T-helper 2 cell treated with Interferon-gamma antibody and Interleukin-4, amounts not matched to agents 5 μg/mL and 100 μg/mL, for 36 hours (primary cell): ENCODE data around the gene SRCIN1.

Experiments used
- DNase-seq: peaks from one replicate; pipeline ENCODE4 v3.0.0; 2021; ENCODE audit warnings: low spot score
- H3K27ac Mint-ChIP-seq: one replicate; pipeline ENCODE4 v1.8.0; 2021; ENCODE audit warnings: mild to moderate bottlenecking, mixed read lengths
- H3K27me3 Mint-ChIP-seq: one replicate; pipeline ENCODE4 v1.8.0; 2021; ENCODE audit warnings: low read depth, mixed read lengths
- H3K36me3 Mint-ChIP-seq: one replicate; pipeline ENCODE4 v1.8.0; 2021; ENCODE audit warnings: low read depth, mixed read lengths
- H3K4me1 Mint-ChIP-seq: one replicate; pipeline ENCODE4 v1.8.0; 2021; ENCODE audit warnings: low read depth, mixed read lengths
- H3K4me3 Mint-ChIP-seq: one replicate; pipeline ENCODE4 v1.8.0; 2022; ENCODE audit warnings: mild to moderate bottlenecking, moderate library complexity, mixed read lengths
- H3K9me3 Mint-ChIP-seq: one replicate; pipeline ENCODE4 v1.8.0; 2021; ENCODE audit warnings: mixed read lengths

SRCIN1 gene

DNA sequence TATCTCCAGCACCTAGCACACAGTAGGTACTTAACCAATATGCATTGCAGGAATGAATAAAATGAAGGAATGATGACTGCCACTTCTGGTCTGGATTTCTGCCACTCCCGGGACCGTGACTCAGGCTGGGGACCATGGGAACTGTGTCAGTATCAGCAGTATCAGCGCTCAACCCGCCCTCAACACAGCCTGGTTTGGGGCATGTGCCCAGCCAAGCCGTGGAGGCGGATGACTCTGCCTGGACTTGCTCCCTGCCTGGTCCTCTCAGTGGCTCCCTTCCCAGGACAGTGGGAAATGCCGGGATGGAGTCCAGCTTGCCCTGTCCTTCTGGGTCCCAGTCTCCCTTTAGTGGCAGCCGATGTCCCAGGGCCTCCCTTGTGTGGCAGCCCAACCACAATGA, 55.1 kb downstream of the SRCIN1 start:
- H3K4me1 Mint-ChIP-seq = no peaks in the 10 kb centered on the region
- no peak overlapping the region for H3K27ac Mint-ChIP-seq
- H3K36me3 Mint-ChIP-seq = no peaks in the 10 kb centered on the region
- DNase-seq = no peak
- no peak overlapping the region for H3K4me3 Mint-ChIP-seq
- peaks cover 12% of the 10 kb centered on the region for H3K27me3 Mint-ChIP-seq
- no peaks in the 10 kb centered on the region for H3K9me3 Mint-ChIP-seq

DNA sequence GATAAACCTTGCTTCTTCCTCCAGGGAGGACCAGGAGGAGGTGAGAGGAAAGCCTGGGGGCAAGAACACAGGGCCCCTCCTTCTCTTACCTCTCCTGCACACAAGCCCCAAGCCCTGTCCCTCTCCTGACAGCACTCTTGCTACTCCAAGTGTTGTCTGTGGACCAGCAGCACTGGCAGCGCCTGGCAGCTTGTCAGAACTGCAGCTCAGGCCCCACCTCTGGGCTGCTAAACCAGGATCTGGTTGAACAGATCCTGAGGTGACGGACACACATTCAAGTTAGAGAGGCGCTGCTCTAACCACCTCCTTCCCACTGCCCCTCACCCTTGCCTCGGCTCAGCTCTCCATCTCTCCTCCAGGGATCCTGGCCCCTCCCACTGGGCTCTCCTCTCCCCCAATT, 56.5 kb downstream of the SRCIN1 start:
- no peak for DNase-seq
- Mint-ChIP-seq H3K27ac (no peak overlapping the region), H3K36me3 (no peaks in the 10 kb centered on the region), H3K9me3 (no peaks in the 10 kb centered on the region), H3K4me3 (no peak overlapping the region), H3K27me3 (peaks cover 3% of the 10 kb centered on the region), H3K4me1 (no peaks in the 10 kb centered on the region)

- Mint-ChIP-seq H3K27me3 (peaks cover 2% of the 10 kb centered on the region), H3K36me3 (no peaks in the 10 kb centered on the region), H3K4me1 (no peaks in the 10 kb centered on the region), H3K4me3 (no peak overlapping the region), H3K27ac (no peak overlapping the region), H3K9me3 (no peaks in the 10 kb centered on the region)
- no peak for DNase-seq
Measured at GRCh38 chr17:38547444-38547843, 58.3 kb downstream of the SRCIN1 start.

DNA sequence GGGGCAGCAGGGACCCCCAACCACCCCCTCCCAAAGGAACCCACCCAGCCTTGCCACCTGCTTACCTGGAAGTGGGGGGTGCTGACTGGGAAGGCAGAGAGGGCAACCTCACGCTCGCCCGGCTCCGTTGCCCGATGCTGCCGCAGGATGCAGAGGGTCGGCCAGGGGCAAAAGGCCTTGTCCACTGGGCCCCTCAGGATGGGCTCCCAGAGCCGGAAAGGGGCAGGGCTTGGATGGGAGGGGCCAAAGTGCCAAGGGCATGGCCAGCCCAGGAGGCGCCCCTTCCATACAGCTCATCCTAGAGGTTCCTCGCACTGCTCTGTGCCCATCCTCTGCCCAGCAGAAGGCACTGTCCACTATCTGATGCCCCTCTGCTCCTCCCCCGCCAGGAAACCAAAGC, 59.4 kb downstream of the SRCIN1 start:
- no peak overlapping the region for H3K4me3 Mint-ChIP-seq
- no peaks in the 10 kb centered on the region for H3K36me3 Mint-ChIP-seq
- H3K27me3 Mint-ChIP-seq = peaks cover 2% of the 10 kb centered on the region
- no peaks in the 10 kb centered on the region for H3K9me3 Mint-ChIP-seq
- H3K27ac Mint-ChIP-seq = no peak overlapping the region
- H3K4me1 Mint-ChIP-seq = no peaks in the 10 kb centered on the region
- no peak for DNase-seq

GRCh38 chr17:38545531-38546225, 60.1 kb downstream of the SRCIN1 start:
- no peak overlapping the region for H3K27ac Mint-ChIP-seq
- no peaks in the 10 kb centered on the region for H3K36me3 Mint-ChIP-seq
- no peaks in the 10 kb centered on the region for H3K9me3 Mint-ChIP-seq
- H3K4me1 Mint-ChIP-seq = no peaks in the 10 kb centered on the region
- peaks cover 2% of the 10 kb centered on the region for H3K27me3 Mint-ChIP-seq
- no peak overlapping the region for H3K4me3 Mint-ChIP-seq
- no peak for DNase-seq

- no peak for DNase-seq
- Mint-ChIP-seq H3K27me3 (peaks cover 2% of the 10 kb centered on the region), H3K27ac (no peak overlapping the region), H3K4me1 (no peaks in the 10 kb centered on the region), H3K36me3 (no peaks in the 10 kb centered on the region), H3K4me3 (no peak overlapping the region), H3K9me3 (no peaks in the 10 kb centered on the region)
Measured at GRCh38 chr17:38544839-38545209, 60.9 kb downstream of the SRCIN1 start.

GRCh38 chr17:38544175-38544838, 61.4 kb downstream of the SRCIN1 start:
- H3K36me3 Mint-ChIP-seq = no peaks in the 10 kb centered on the region
- H3K27me3 Mint-ChIP-seq = no peaks in the 10 kb centered on the region
- H3K4me1 Mint-ChIP-seq = no peaks in the 10 kb centered on the region
- H3K9me3 Mint-ChIP-seq = no peaks in the 10 kb centered on the region
- H3K27ac Mint-ChIP-seq = no peak overlapping the region
- DNase-seq = no peak
- H3K4me3 Mint-ChIP-seq = no peak overlapping the region

DNA sequence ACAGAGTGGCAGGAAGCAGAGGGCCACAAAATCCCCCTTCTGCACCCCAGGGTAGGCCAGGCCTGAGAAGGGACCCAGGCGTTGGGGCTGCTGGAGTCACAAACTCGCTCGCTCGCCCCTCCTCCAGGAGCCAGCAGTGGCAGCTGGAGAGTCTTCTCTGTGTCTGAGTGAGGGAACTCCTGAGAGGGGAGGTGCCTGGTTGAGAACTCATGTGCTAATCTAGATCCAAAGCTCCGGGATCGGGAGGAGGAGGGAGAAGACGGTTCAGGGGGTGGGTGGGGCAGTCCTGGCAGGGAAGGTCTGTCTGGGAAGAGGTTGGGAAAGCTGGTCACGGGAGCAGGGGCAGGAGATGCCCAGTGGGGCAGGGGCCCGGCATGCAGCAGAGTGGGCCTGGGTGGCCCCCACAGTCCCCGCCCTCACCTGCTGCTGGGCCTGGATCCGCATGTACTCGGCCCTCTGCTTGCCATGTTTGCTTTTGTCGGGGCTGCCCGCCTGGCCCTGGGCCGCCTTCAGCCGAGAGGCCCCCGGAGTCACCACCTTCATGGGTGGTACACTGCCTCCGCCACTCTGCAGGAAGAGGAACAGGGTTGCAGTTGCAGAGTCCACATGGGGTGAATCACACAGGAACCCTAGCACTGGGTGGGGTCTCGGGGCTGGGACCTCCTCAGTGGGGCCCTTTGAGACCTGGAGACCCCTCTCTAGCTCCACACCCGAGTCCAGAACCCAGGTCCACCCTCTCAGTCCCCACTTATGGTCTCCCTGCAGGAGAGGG, 62.2 kb downstream of the SRCIN1 start:
- Mint-ChIP-seq H3K36me3 (no peaks in the 10 kb centered on the region), H3K27ac (no peak overlapping the region), H3K4me3 (no peak overlapping the region), H3K27me3 (no peaks in the 10 kb centered on the region), H3K4me1 (no peaks in the 10 kb centered on the region), H3K9me3 (no peaks in the 10 kb centered on the region)
- DNase-seq = no peak

- H3K27me3 Mint-ChIP-seq = no peaks in the 10 kb centered on the region
- no peak overlapping the region for H3K4me3 Mint-ChIP-seq
- no peak for DNase-seq
- H3K9me3 Mint-ChIP-seq = no peaks in the 10 kb centered on the region
- H3K4me1 Mint-ChIP-seq = no peaks in the 10 kb centered on the region
- H3K36me3 Mint-ChIP-seq = no peaks in the 10 kb centered on the region
- no peak overlapping the region for H3K27ac Mint-ChIP-seq
Measured at GRCh38 chr17:38542286-38542685, 63.5 kb downstream of the SRCIN1 start.

- Mint-ChIP-seq H3K9me3 (no peaks in the 10 kb centered on the region), H3K36me3 (no peaks in the 10 kb centered on the region), H3K27ac (no peak overlapping the region), H3K4me3 (no peak overlapping the region), H3K27me3 (no peaks in the 10 kb centered on the region), H3K4me1 (no peaks in the 10 kb centered on the region)
- DNase-seq = no peak
Measured at GRCh38 chr17:38541281-38541680, 64.5 kb downstream of the SRCIN1 start.

GRCh38 chr17:38540514-38541045, 65.2 kb downstream of the SRCIN1 start:
- no peak for DNase-seq

DNA sequence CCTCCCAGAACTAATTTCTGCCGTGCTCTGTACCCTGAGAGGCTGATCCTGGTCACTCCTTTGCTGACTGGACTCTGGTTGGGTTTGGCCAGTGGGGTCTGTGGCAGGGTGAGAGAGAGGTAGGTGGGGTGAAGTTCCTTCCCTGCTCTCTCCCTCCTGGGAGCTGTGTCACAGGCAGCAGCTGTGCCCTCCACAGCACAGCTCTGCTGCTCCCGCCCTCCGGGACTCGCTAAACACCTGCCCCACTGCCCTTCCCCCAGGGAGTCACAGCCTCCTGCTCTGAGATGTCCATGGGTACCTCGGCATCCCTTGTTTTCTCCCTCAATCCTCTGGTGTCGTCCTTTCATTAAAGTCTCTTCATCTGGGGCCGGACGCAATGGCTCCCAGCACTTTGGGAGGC, 66.4 kb downstream of the SRCIN1 start:
- no peak for DNase-seq
- Mint-ChIP-seq H3K4me1 (no peaks in the 10 kb centered on the region), H3K27me3 (peaks cover 3% of the 10 kb centered on the region), H3K4me3 (no peak overlapping the region), H3K9me3 (no peaks in the 10 kb centered on the region), H3K36me3 (no peaks in the 10 kb centered on the region), H3K27ac (no peak overlapping the region)

More at GRCh38 chr17:38540514-38541045, 65.2 kb downstream of the SRCIN1 start:
- Mint-ChIP-seq H3K9me3 (no peaks in the 10 kb centered on the region), H3K4me3 (no peak overlapping the region), H3K36me3 (no peaks in the 10 kb centered on the region), H3K4me1 (no peaks in the 10 kb centered on the region), H3K27me3 (peaks cover 3% of the 10 kb centered on the region), H3K27ac (no peak overlapping the region)

- H3K9me3 Mint-ChIP-seq = no peaks in the 10 kb centered on the region
- H3K4me3 Mint-ChIP-seq = no peak overlapping the region
- H3K27me3 Mint-ChIP-seq = peaks cover 3% of the 10 kb centered on the region
- H3K27ac Mint-ChIP-seq = no peak overlapping the region
- no peak for DNase-seq
- H3K4me1 Mint-ChIP-seq = no peaks in the 10 kb centered on the region
- H3K36me3 Mint-ChIP-seq = no peaks in the 10 kb centered on the region
Measured at GRCh38 chr17:38538906-38539305, 66.8 kb downstream of the SRCIN1 start.

DNA sequence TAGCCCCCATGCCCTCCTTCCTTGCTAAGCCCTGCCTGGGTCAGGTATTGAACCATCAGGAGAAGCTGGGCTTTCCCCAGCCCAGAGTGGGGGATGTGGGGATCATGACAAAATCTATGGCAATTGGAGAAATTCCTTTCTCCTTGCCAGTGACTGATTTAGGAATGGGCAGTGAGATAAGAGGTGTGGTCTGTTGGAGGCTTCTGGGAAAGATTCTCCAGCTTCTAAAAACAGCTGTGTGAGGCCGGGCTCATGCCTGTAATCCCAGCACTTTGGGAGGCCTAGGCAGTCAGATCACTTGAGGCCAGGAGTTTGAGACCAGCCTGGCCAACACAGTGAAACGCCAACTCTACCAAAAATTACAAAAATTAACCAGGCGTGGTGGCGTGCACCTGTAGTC, 69.1 kb downstream of the SRCIN1 start:
- H3K4me1 Mint-ChIP-seq = no peaks in the 10 kb centered on the region
- DNase-seq = no peak
- no peak overlapping the region for H3K27ac Mint-ChIP-seq
- peaks cover 3% of the 10 kb centered on the region for H3K27me3 Mint-ChIP-seq
- no peaks in the 10 kb centered on the region for H3K36me3 Mint-ChIP-seq
- H3K9me3 Mint-ChIP-seq = no peaks in the 10 kb centered on the region
- no peak overlapping the region for H3K4me3 Mint-ChIP-seq
